ENCODE data around the gene COX7C. TPM values are rescaled to one million over a fixed set of nuclear protein-coding genes. Genes with fewer than 3 reads are reported as not detected.
"Not testable (repeated sequence)": the region's sequence is repeated elsewhere in the genome, so short reads cannot be mapped to it uniquely, and the experiment has no call there.

Gene COX7C
- polyA plus RNA-seq, 2 donors: 503 to 843 TPM

DNA sequence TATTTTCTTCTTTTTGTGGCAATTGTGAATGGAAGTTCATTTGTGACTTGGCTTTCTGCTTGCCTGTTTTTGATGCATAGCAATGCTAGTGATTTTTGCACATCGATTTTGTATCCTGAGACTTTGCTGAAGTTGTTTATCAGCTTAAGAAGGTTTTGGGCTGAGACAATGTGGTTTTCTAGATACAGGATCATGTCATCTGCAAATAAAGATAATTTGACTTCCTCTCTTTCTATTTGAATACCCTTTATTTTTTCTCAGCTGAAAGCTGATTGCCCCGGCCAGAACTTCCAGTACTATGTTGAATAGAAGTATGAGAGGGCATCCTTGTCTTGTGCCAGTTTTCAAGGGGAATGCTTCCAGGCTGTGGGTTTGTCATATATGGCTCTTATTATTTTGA, 43.0 kb downstream of the COX7C start:
- not testable (repeated sequence) for H3K9me3 ChIP-seq (ENCODE audit: control insufficient read depth in 2 of 2, insufficient read depth in 1 of 2, low read depth in 1 of 2, low read length in 1 of 2); H3K4me3 ChIP-seq (ENCODE audit: low read depth in 1 of 2, low read length in 2 of 2); H3K27me3 ChIP-seq (ENCODE audit: control insufficient read depth in 1 of 2, insufficient read depth in 2 of 2, low read length in 2 of 2); H3K4me1 ChIP-seq (ENCODE audit: control insufficient read depth in 2 of 2, insufficient read depth in 2 of 2, low read length in 1 of 2); H3K27ac ChIP-seq (ENCODE audit: low read depth in 2 of 2, low read length in 1 of 2); H3K36me3 ChIP-seq (ENCODE audit: control insufficient read depth in 2 of 2, insufficient read depth in 2 of 2, low read length in 1 of 2)
- 79 to 81% methylated on average over 2 of the region's 2 CpGs for WGBS, 2 donors

DNA sequence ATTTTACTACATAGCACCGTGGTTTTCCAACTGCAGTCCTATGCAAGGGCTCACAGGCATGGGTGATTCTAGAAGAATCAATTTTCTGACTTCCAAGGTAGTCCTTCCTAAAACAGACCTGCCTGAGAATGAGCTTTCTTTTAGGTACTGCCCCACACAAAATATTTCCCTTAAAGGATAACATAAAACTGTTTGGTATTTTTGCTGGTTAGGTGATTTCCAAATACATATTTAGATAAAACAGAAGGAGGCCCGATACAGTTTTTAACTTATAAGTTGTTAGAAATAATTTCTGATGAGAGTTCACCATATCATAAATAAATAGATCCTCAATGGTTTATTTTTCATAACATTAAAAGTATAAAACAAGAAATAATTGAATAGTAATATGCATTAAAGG, 46.4 kb downstream of the COX7C start:
- Histone ChIP-seq H3K4me1 (ENCODE audit: control insufficient read depth in 2 of 2, insufficient read depth in 2 of 2, low read length in 1 of 2) (no peaks in the 10 kb centered on the region), H3K4me3 (ENCODE audit: low read depth in 1 of 2, low read length in 2 of 2) (no peak overlapping the region), H3K27ac (ENCODE audit: low read depth in 2 of 2, low read length in 1 of 2) (no peak overlapping the region), H3K27me3 (ENCODE audit: control insufficient read depth in 1 of 2, insufficient read depth in 2 of 2, low read length in 2 of 2) (no peaks in the 10 kb centered on the region), H3K36me3 (ENCODE audit: control insufficient read depth in 2 of 2, insufficient read depth in 2 of 2, low read length in 1 of 2) (no peaks in the 10 kb centered on the region), H3K9me3 (ENCODE audit: control insufficient read depth in 2 of 2, insufficient read depth in 1 of 2, low read depth in 1 of 2, low read length in 1 of 2) (no peaks in the 10 kb centered on the region)
- WGBS, 2 donors: 80 to 85% methylated on average over 2 of the region's 2 CpGs

DNA sequence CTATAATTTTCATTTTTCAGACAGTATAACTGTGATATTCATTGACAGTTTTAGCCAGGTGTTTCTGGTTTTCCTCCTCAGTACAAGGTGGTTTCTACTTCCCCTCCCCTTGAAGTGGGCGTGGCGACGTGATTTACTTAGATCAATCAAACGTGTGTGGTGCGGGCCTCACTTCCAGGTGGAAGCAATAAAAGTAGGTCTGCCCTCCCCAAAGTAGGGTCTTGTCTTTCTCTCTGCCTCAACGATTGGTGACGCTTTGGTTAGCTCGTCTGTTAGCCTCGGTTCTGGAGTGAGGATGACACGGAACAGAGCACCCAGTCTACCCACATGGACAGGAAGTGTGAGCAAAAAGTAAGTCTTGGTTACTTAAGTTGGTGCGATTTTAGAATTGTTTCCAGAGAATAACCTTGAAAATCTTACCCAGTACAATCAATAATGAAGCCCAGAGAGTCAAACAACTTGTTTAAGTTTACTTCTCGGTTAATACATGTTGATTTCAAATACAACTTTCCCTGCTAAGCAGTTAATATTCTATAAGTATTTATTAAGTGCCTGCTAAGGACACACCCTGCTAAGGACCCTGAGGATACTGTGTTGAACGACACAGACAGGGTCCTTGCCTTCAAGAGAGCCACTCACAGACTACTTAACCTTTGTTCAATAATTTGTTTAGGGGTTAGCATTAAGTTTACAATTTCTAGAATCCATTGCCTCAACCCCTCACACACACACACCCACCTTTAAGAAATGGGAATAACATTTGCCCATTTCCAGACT, 48.4 kb downstream of the COX7C start:
- Histone ChIP-seq H3K36me3 (ENCODE audit: control insufficient read depth in 2 of 2, insufficient read depth in 2 of 2, low read length in 1 of 2) (no peaks in the 10 kb centered on the region), H3K27me3 (ENCODE audit: control insufficient read depth in 1 of 2, insufficient read depth in 2 of 2, low read length in 2 of 2) (no peaks in the 10 kb centered on the region), H3K27ac (ENCODE audit: low read depth in 2 of 2, low read length in 1 of 2) (no peak overlapping the region), H3K4me3 (ENCODE audit: low read depth in 1 of 2, low read length in 2 of 2) (no peak overlapping the region), H3K4me1 (ENCODE audit: control insufficient read depth in 2 of 2, insufficient read depth in 2 of 2, low read length in 1 of 2) (no peaks in the 10 kb centered on the region), H3K9me3 (ENCODE audit: control insufficient read depth in 2 of 2, insufficient read depth in 1 of 2, low read depth in 1 of 2, low read length in 1 of 2) (no peaks in the 10 kb centered on the region)
- WGBS, 2 donors: 73 to 75% methylated on average over 13 of the region's 13 CpGs

DNA sequence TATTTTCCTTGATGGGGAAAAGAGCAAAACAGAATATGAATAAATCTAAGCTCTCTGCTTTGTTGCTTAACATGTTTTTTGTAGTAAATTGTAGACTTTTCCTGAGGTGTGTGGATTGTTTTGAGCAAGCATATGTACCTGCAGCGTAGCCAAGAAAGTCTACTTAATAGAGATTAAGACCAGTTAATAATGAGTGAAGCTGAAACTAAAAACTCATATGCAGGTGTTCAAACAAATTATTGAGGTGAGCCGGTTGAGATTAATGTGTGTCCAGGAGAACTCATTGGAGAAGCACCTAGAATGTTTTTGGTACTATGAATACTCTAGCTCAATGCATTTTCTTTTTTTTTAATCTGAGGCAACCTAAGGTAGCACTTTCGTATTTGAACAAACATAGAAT, 49.2 kb downstream of the COX7C start:
- Histone ChIP-seq H3K36me3 (ENCODE audit: control insufficient read depth in 2 of 2, insufficient read depth in 2 of 2, low read length in 1 of 2) (no peaks in the 10 kb centered on the region), H3K4me3 (ENCODE audit: low read depth in 1 of 2, low read length in 2 of 2) (no peak overlapping the region), H3K4me1 (ENCODE audit: control insufficient read depth in 2 of 2, insufficient read depth in 2 of 2, low read length in 1 of 2) (no peaks in the 10 kb centered on the region), H3K27me3 (ENCODE audit: control insufficient read depth in 1 of 2, insufficient read depth in 2 of 2, low read length in 2 of 2) (no peaks in the 10 kb centered on the region), H3K9me3 (ENCODE audit: control insufficient read depth in 2 of 2, insufficient read depth in 1 of 2, low read depth in 1 of 2, low read length in 1 of 2) (no peaks in the 10 kb centered on the region), H3K27ac (ENCODE audit: low read depth in 2 of 2, low read length in 1 of 2) (no peak overlapping the region)
- 67 to 75% methylated on average over 3 of the region's 3 CpGs for WGBS, 2 donors

Data from esophagus (tissue), 2 donors.